ENCODE measurements around the gene RGS3.

RGS3 gene

GRCh38 chr9:113622600-113623400 lies 159.3 kb downstream of the RGS3 start:
- peak; percentile 89 for DNase-seq (ENCODE audit: low read depth)
- no peak overlapping the region for H3K4me3 ChIP-seq (ENCODE audit: control insufficient read depth, low read depth, low read length)
- TF ChIP-seq CTCF (conservative IDR thresholded peaks at IDR 0.05; ENCODE audit: control insufficient read depth, insufficient read depth, low read depth, low read length): no peak

- DNase-seq (ENCODE audit: low read depth): no peak
- no peak overlapping the region for H3K4me3 ChIP-seq (ENCODE audit: control insufficient read depth, low read depth, low read length)
- no peak for TF ChIP-seq CTCF (conservative IDR thresholded peaks at IDR 0.05; ENCODE audit: control insufficient read depth, insufficient read depth, low read depth, low read length)
These were observed 160.4 kb downstream of the RGS3 start for GRCh38 chr9:113623851-113624485.

- TF ChIP-seq CTCF (conservative IDR thresholded peaks at IDR 0.05; ENCODE audit: control insufficient read depth, insufficient read depth, low read depth, low read length): no peak
- peak; percentile 48 for DNase-seq (ENCODE audit: low read depth)
- H3K4me3 ChIP-seq (ENCODE audit: control insufficient read depth, low read depth, low read length): no peak overlapping the region
These were observed 161.2 kb downstream of the RGS3 start for GRCh38 chr9:113624721-113625120.

- TF ChIP-seq CTCF (conservative IDR thresholded peaks at IDR 0.05; ENCODE audit: control insufficient read depth, insufficient read depth, low read depth, low read length): no peak
- DNase-seq (ENCODE audit: low read depth): no peak
- H3K4me3 ChIP-seq (ENCODE audit: control insufficient read depth, low read depth, low read length): no peak overlapping the region
These were observed 162.0 kb downstream of the RGS3 start for GRCh38 chr9:113625486-113625885.

GRCh38 chr9:113626735-113627495 lies 163.4 kb downstream of the RGS3 start:
- no peak for TF ChIP-seq CTCF (conservative IDR thresholded peaks at IDR 0.05; ENCODE audit: control insufficient read depth, insufficient read depth, low read depth, low read length)
- no peak overlapping the region for H3K4me3 ChIP-seq (ENCODE audit: control insufficient read depth, low read depth, low read length)
- DNase-seq (ENCODE audit: low read depth): no peak

GRCh38 chr9:113628621-113629020 lies 165.1 kb downstream of the RGS3 start:
- no peak for TF ChIP-seq CTCF (conservative IDR thresholded peaks at IDR 0.05; ENCODE audit: control insufficient read depth, insufficient read depth, low read depth, low read length)
- no peak for DNase-seq (ENCODE audit: low read depth)
- H3K4me3 ChIP-seq (ENCODE audit: control insufficient read depth, low read depth, low read length): no peak overlapping the region
